HepG2 (cell line): Measurements from ENCODE around the gene STX5. TPM values are rescaled to one million over a fixed set of nuclear protein-coding genes. Genes with fewer than 3 reads are reported as not detected.
"Not testable (repeated sequence)": the region's sequence is repeated elsewhere in the genome, so short reads cannot be mapped to it uniquely, and the experiment has no call there.

Experiments
- ATAC-seq: fragments of 200-7000 bp; cut with Tn5 transposase; 3 replicates; pipeline ENCODE4 v1.9.1; 2020; ENCODE audit warnings: mild to moderate bottlenecking, moderate library complexity
- BruUV-seq: library from RNA; stranded (reverse); fragments of 400-500 nt; replicated peaks from 2 replicates; lab custom pipeline; 2021; lab: Mats Ljungman, UMichigan
- CTCF ChIA-PET: fragments of 300-600 bp; formaldehyde crosslinking; extraction: SDS; loops from one replicate; lab custom pipeline; 2021; ENCODE audit warnings: low total read pairs, inconsistent platforms, low intra/inter-chr PET ratio; lab: Yijun Ruan, JAX
- POLR2A ChIA-PET: fragments of 350-600 bp; sonication (Branson Sonifier 250); formaldehyde crosslinking; loops from one replicate; lab custom pipeline; 2020; ENCODE audit warnings: antibody characterized with exemption, inconsistent platforms; lab: Yijun Ruan, JAX
- DNase-seq: peaks from one replicate; pipeline ENCODE4 v3.0.0-alpha.2; 2015; ENCODE audit warnings: low spot score
- FAIRE-seq: peaks from 3 replicates; lab custom pipeline; 2011; peaks lifted over from hg19 to GRCh38; lab: Jason Lieb, UNC
- H2AFZ ChIP-seq: one replicate; pipeline ENCODE4 v1.6.1; 2011; ENCODE audit warnings: low read length, inconsistent platforms
- H3K27ac ChIP-seq: fragments of 300-600 bp; 3 replicates; pipeline ENCODE4 v1.8.0; 2011; ENCODE audit warnings: mixed run types, mild to moderate bottlenecking, mixed read lengths, low read length, inconsistent platforms; ENCODE audit not compliant: insufficient read depth; ENCODE audit errors: extremely low read length
- H3K27me3 ChIP-seq, 2 experiments: fragments of 200-600 bp in 1 of 2; 2 replicates in 1 of 2; 3 replicates in 1 of 2; pipeline versions ENCODE4 v1.6.0 to v1.8.0; 2011; ENCODE audit warnings: low read length in 2 of 2, mild to moderate bottlenecking in 2 of 2, moderate library complexity in 2 of 2, inconsistent platforms in 1 of 2; ENCODE audit not compliant: insufficient read depth in 2 of 2, control insufficient read depth in 1 of 2
- H3K36me3 ChIP-seq, 2 experiments: fragments of 200-600 bp in 1 of 2; replicated peaks in 1 of 2; 2 replicates in 1 of 2; 3 replicates in 1 of 2; pipeline versions ENCODE4 v1.5.1 to v1.8.0; 2011; ENCODE audit warnings: low read length in 2 of 2, inconsistent platforms in 1 of 2; ENCODE audit not compliant: insufficient read depth in 2 of 2, control insufficient read depth in 1 of 2
- H3K4me1 ChIP-seq: 2 replicates; pipeline ENCODE4 v1.5.1; 2012; ENCODE audit warnings: low read length, inconsistent platforms; ENCODE audit not compliant: insufficient read depth
- H3K4me2 ChIP-seq: 2 replicates; pipeline ENCODE4 v1.6.0; 2011; ENCODE audit warnings: low read depth, low read length, inconsistent platforms
- H3K4me3 ChIP-seq, 3 experiments: fragments of 200-600 bp in 1 of 3; sonication (generic), shearing (Covaris generic) in 1 of 3; replicated peaks in 1 of 3; 2 replicates each; pipeline ENCODE4 v1.5.1; 2011 to 2016; ENCODE audit warnings: low read length in 3 of 3, inconsistent platforms in 2 of 3, low read depth in 2 of 3, mild to moderate bottlenecking in 2 of 3, control low read depth in 1 of 3, mixed read lengths in 1 of 3; ENCODE audit not compliant: insufficient read depth in 1 of 3
- H3K79me2 ChIP-seq: one replicate; pipeline ENCODE4 v1.6.1; 2011; ENCODE audit warnings: low read length, inconsistent platforms; ENCODE audit not compliant: insufficient read depth
- H3K9ac ChIP-seq: 2 replicates; pipeline ENCODE4 v1.6.0; 2011; ENCODE audit warnings: mild to moderate bottlenecking, low read depth, low read length, inconsistent platforms; ENCODE audit not compliant: insufficient read depth
- H3K9me3 ChIP-seq: 2 replicates; pipeline ENCODE4 v1.5.1; 2012; ENCODE audit warnings: mild to moderate bottlenecking, low read length
- H4K20me1 ChIP-seq: 2 replicates; pipeline ENCODE4 v1.6.0; 2011; ENCODE audit warnings: inconsistent platforms, mild to moderate bottlenecking, low read length, moderate library complexity; ENCODE audit not compliant: insufficient read depth
- ARID5B ChIP-seq: IDR thresholded peaks from 2 replicates; pipeline ENCODE4 v1.4.0; 2020; ENCODE audit warnings: mild to moderate bottlenecking, missing genetic modification reagents
- CBX5 ChIP-seq: sonication (generic); formaldehyde crosslinking; IDR thresholded peaks from 2 replicates; pipeline ENCODE4 v1.4.0; 2020; ENCODE audit warnings: missing genetic modification reagents, borderline replicate concordance
- FOXP1 ChIP-seq, 2 experiments: fragments of 450-650 bp in 1 of 2; IDR thresholded peaks; 2 replicates each; pipeline ENCODE4 v1.6.1; 2017 to 2018; ENCODE audit warnings: antibody characterized with exemption in 1 of 2
- HNRNPLL ChIP-seq: fragments of 200-400 bp; formaldehyde crosslinking; IDR thresholded peaks from 2 replicates; pipeline ENCODE4 v1.6.1; 2017; ENCODE audit warnings: mild to moderate bottlenecking, low read depth, low read length; ENCODE audit not compliant: poor library complexity, severe bottlenecking
- ZMYM3 ChIP-seq: sonication (generic); formaldehyde crosslinking; IDR thresholded peaks from 2 replicates; pipeline ENCODE4 v1.5.1; 2020; ENCODE audit warnings: mild to moderate bottlenecking, missing genetic modification reagents
- ZNF17 ChIP-seq: sonication (generic); formaldehyde crosslinking; IDR thresholded peaks from 2 replicates; pipeline ENCODE4 v1.5.0; 2020; ENCODE audit warnings: mild to moderate bottlenecking, missing genetic modification reagents
- ZNF263 ChIP-seq: sonication (generic); formaldehyde crosslinking; IDR thresholded peaks from 2 replicates; pipeline ENCODE4 v1.4.0; 2020; ENCODE audit warnings: missing genetic modification reagents
- ZNF619 ChIP-seq: sonication (generic); formaldehyde crosslinking; IDR thresholded peaks from 2 replicates; pipeline ENCODE4 v1.4.0; 2020; ENCODE audit warnings: mild to moderate bottlenecking, missing genetic modification reagents
- ZSCAN29 ChIP-seq: sonication (generic); formaldehyde crosslinking; conservative IDR thresholded peaks from 2 replicates; pipeline ENCODE4 v1.4.0; 2020; ENCODE audit warnings: mild to moderate bottlenecking, missing genetic modification reagents
- WGBS: methylation state at CpG from one replicate; pipeline ENCODE4 v1.1.6; 2017; ENCODE audit warnings: low lambda C conversion rate; 5-methylcytosine and 5-hydroxymethylcytosine counted together
- in situ Hi-C: cut with HindIII; loops from 2 replicates; pipeline ENCODE4 v1.10.0; 2017; ENCODE audit warnings: low pct_unique_long_range_greater_than_20kb; ENCODE audit not compliant: extremely low pct_ligation_motif_present
- intact Hi-C: fragments of 100-400 bp; cut with micrococcal nuclease; formaldehyde crosslinking; loops from one replicate; pipeline ENCODE4 v1.10.0; 2022; ENCODE audit not compliant: unreplicated experiment
- polyA plus RNA-seq, 8 experiments: library from polyadenylated mRNA; depleted of rRNA in 3 of 8; stranded (reverse) in 7 of 8; unstranded in 1 of 8; fragments of >200 nt; fragmentation: Illumina TruSeq in 4 of 8; extraction: Trizol in 4 of 8; gene quantifications; 2 replicates each; pipeline versions ENCODE4 v1.2.1 to v1.2.3, GENCODE V29; 2011 to 2016; ENCODE audit warnings: low read depth in 4 of 8, missing spikeins in 1 of 8, mixed read lengths in 1 of 8; ENCODE audit not compliant: insufficient read depth in 1 of 8
- total RNA-seq, 5 experiments: library from RNA; depleted of rRNA; stranded (reverse); fragments of >200 nt; fragmentation: Illumina TruSeq; extraction: Trizol; gene quantifications; 2 replicates each; pipeline ENCODE4 v1.2.3, GENCODE V29; 2016; ENCODE audit warnings: low read depth in 1 of 5
- TF ChIP-seq, protein P1 (sequence below): sonication (generic); formaldehyde crosslinking; IDR thresholded peaks from 2 replicates; pipeline ENCODE4 v1.4.0; 2020; ENCODE audit warnings: missing genetic modification reagents
- TF ChIP-seq, protein P2 (sequence below): sonication (generic); formaldehyde crosslinking; IDR thresholded peaks from 2 replicates; pipeline ENCODE4 v1.4.0; 2020; ENCODE audit warnings: missing genetic modification reagents, mild to moderate bottlenecking, borderline replicate concordance

STX5 gene
- total and polyA plus RNA-seq, 2 of the 13 experiments (the other 11 are each of a cell fraction or from before 2014, with no cell fraction given), result 26.9 to 30.0 TPM

DNA sequence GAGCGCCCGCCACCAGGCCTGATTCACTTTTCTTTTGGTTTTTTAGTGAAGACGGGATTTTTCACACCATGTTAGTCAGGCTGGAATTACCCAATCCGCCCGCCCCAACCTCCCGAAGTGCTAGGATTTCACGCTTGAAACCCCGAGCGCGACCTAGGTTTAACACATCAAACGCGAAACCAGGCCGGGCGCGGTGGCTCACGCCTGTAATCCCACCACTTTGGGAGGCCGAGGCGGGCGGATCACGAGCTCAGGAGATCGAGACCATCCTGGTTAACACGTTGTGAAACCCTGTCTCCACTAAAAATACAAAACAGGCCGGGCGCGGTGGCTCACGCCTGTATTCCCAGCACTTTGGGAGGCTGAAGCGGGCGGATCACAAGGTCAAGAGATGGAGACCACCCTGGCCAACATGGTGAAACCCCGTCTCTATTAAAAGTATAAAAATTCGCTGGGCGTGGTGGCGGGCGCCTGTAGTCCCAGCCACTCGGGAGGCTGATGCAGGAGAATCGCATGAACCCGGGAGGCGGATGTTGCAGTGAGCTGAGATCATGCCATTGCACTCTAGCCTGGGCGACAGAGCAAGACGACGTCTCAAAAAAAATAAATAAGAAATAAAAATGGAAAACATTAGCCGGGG, 9.0 kb upstream of the STX5 start:
- ATAC-seq (peak; percentile 11), DNase-seq (peak; percentile 44)
- POLR2A ChIA-PET, result interaction anchor here (0.6 to 3.4 kb wide), 56 partner anchors 8 to 1344 kb away, joined by 3 to 362 read pairs (median 6); partner anchors contain the start of genes AHNAK, B3GAT3, C11orf98 and CSKMT
- BruUV-seq; H3K9me3 ChIP-seq; H2AFZ ChIP-seq; in situ Hi-C loops; H4K20me1 ChIP-seq; FAIRE-seq; CTCF ChIA-PET; H3K27me3 ChIP-seq; TF ChIP-seq FOXP1 (IDR thresholded peaks at IDR 0.05): not testable (repeated sequence)
- Histone ChIP-seq H3K4me1 (peaks cover 36% of the 10 kb centered on the region), H3K79me2 (peaks cover 27% of the 10 kb centered on the region), H3K9ac (peak overlapping the region; percentile 94), H3K36me3 (peaks cover 6 to 13% of the 10 kb centered on the region in 2 experiments), H3K4me3 (peak overlapping the region; percentile 85 to 100 (median 97); a peak in 5 of 6 replicates), H3K4me2 (peak overlapping the region; percentile 82), H3K27ac (peak overlapping the region; percentile 98)
- 0% methylated on average over 40 of the region's 41 CpGs for WGBS
- intact Hi-C loops, result loop anchor here (1.0 to 5.0 kb wide), 3 partner anchors 10 to 114 kb away; partner anchors contain the start of genes HNRNPUL2, TMEM179B and TTC9C
- TF ChIP-seq ZNF263 (CRISPR knock-in tag) (0 out of 2 replicates have a peak, but pooled peaks have one; percentile 18), ZNF619 (CRISPR knock-in tag) (0 out of 2 replicates have a peak, but pooled peaks have one; percentile 11), ZNF17 (CRISPR knock-in tag) (0 out of 2 replicates have a peak, but pooled peaks have one; percentile 11), CBX5 (CRISPR knock-in tag) (0 out of 2 replicates have a peak, but pooled peaks have one; percentile 21), HNRNPLL (peak; percentile 23), ARID5B (CRISPR knock-in tag) (0 out of 2 replicates have a peak, but pooled peaks have one; percentile 1), ZMYM3 (CRISPR knock-in tag) (peak; percentile 37; the same call in 1 of the 2 replicates), FOXP1 (CRISPR knock-in tag; IDR thresholded peaks at IDR 0.05) (0 out of 2 replicates have a peak, but pooled peaks have one; percentile 1), ZSCAN29 (0 out of 2 replicates have a peak, but pooled peaks have one; percentile 1)
- TF ChIP-seq, protein P1, sequence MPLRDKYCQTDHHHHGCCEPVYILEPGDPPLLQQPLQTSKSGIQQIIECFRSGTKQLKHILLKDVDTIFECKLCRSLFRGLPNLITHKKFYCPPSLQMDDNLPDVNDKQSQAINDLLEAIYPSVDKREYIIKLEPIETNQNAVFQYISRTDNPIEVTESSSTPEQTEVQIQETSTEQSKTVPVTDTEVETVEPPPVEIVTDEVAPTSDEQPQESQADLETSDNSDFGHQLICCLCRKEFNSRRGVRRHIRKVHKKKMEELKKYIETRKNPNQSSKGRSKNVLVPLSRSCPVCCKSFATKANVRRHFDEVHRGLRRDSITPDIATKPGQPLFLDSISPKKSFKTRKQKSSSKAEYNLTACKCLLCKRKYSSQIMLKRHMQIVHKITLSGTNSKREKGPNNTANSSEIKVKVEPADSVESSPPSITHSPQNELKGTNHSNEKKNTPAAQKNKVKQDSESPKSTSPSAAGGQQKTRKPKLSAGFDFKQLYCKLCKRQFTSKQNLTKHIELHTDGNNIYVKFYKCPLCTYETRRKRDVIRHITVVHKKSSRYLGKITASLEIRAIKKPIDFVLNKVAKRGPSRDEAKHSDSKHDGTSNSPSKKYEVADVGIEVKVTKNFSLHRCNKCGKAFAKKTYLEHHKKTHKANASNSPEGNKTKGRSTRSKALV (CRISPR knock-in tag), result 0 out of 2 replicates have a peak, but pooled peaks have one; percentile 27
- TF ChIP-seq, protein P2, sequence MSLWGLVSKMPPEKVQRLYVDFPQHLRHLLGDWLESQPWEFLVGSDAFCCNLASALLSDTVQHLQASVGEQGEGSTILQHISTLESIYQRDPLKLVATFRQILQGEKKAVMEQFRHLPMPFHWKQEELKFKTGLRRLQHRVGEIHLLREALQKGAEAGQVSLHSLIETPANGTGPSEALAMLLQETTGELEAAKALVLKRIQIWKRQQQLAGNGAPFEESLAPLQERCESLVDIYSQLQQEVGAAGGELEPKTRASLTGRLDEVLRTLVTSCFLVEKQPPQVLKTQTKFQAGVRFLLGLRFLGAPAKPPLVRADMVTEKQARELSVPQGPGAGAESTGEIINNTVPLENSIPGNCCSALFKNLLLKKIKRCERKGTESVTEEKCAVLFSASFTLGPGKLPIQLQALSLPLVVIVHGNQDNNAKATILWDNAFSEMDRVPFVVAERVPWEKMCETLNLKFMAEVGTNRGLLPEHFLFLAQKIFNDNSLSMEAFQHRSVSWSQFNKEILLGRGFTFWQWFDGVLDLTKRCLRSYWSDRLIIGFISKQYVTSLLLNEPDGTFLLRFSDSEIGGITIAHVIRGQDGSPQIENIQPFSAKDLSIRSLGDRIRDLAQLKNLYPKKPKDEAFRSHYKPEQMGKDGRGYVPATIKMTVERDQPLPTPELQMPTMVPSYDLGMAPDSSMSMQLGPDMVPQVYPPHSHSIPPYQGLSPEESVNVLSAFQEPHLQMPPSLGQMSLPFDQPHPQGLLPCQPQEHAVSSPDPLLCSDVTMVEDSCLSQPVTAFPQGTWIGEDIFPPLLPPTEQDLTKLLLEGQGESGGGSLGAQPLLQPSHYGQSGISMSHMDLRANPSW (CRISPR knock-in tag), result peak; percentile 11; the same call in 1 of the 2 replicates
